Uterus (tissue), 2 donors: Measurements from ENCODE around the gene CUL3.

Experiments
- POLR2A ChIP-seq, 2 donors: fragments of 450-650 bp; IDR thresholded peaks; one replicate each; pipeline ENCODE4 v1.6.1; 2016; ENCODE audit warnings: antibody characterized with exemption in 2 of 2, mild to moderate bottlenecking in 1 of 2, moderate library complexity in 1 of 2
- TF ChIP-seq, protein P1 (sequence below), 4 experiments: fragments of 200-600 bp in 2 of 4; fragments of 450-650 bp in 2 of 4; sonication (generic) in 2 of 4; IDR thresholded peaks; one replicate each; pipeline ENCODE4 v1.5.1; 2016 to 2019; ENCODE audit warnings: antibody characterized with exemption in 4 of 4, mild to moderate bottlenecking in 2 of 4, moderate library complexity in 1 of 4

DNA sequence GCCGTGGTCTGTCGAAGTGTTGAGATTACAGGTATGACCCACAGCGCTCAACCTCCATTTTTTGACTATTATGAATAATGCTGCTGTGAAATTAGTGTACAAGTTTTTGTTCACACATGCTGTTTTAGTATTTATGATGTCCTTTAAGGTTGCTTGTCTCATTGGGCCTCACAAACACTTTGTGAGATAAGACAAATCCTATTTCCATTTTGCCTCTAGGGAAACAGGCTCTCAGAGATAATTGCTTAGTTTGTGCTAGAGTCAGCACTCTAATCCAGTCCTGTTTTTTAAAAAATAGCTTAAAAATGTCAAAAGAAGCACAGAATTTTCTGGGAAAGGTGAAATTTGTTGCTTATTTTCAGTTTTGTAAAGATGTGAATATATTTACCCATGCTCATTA, 43.3 kb upstream of the CUL3 start:
- TF ChIP-seq POLR2A (IDR thresholded peaks at IDR 0.05): no peak
- TF ChIP-seq, protein P1, sequence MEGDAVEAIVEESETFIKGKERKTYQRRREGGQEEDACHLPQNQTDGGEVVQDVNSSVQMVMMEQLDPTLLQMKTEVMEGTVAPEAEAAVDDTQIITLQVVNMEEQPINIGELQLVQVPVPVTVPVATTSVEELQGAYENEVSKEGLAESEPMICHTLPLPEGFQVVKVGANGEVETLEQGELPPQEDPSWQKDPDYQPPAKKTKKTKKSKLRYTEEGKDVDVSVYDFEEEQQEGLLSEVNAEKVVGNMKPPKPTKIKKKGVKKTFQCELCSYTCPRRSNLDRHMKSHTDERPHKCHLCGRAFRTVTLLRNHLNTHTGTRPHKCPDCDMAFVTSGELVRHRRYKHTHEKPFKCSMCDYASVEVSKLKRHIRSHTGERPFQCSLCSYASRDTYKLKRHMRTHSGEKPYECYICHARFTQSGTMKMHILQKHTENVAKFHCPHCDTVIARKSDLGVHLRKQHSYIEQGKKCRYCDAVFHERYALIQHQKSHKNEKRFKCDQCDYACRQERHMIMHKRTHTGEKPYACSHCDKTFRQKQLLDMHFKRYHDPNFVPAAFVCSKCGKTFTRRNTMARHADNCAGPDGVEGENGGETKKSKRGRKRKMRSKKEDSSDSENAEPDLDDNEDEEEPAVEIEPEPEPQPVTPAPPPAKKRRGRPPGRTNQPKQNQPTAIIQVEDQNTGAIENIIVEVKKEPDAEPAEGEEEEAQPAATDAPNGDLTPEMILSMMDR (IDR thresholded peaks at IDR 0.05): no peak
